DND-41 (cell line): Measurements from ENCODE around the gene CCDC83.

Experiments used
- CTCF ChIP-seq: IDR thresholded peaks from 2 replicates; pipeline ENCODE4 v1.5.1; 2012; ENCODE audit warnings: borderline replicate concordance, low read length, moderate library complexity, mild to moderate bottlenecking; ENCODE audit not compliant: poor library complexity, severe bottlenecking; ENCODE audit errors: extremely low read depth
- EZH2 ChIP-seq: IDR thresholded peaks from 3 replicates; pipeline ENCODE4 v1.6.1; 2012; ENCODE audit warnings: borderline replicate concordance, low read depth, mild to moderate bottlenecking, moderate library complexity, low read length, inconsistent platforms; ENCODE audit not compliant: severe bottlenecking

- TF ChIP-seq CTCF (no peak), EZH2 (no peak)
Measured at GRCh38 chr11:85937835-85938234, 82.7 kb downstream of the CCDC83 start.
